Measurements from ENCODE around the gene SCRG1. TPM values are rescaled to one million over a fixed set of nuclear protein-coding genes. Genes with fewer than 3 reads are reported as not detected.

Gene SCRG1
- total RNA-seq = 3.1 TPM

GRCh38 chr4:173398779-173399415, at the start of gene SCRG1:
Gene SCRG1, minus strand, starts transcription at chr4:173399116. Its CDS starts 7,702 bp downstream, at chr4:173391414.

GRCh38 chr4:173370477-173371291, 28.2 kb downstream of the SCRG1 start, which contains the start of gene SAP30:
Gene SAP30, plus strand, starts transcription at chr4:173370954. Its CDS starts 229 bp downstream, at chr4:173371183.

Small RNA genes lying within 50 kb of the gene (small RNA-seq; reads per million reads assigned to genes)
- gene RNU6-1096P (ENCODE audit: low replicate concordance) = not detected

Other genes starting within 250 kb of the SCRG1 start
- 22.2 TPM for gene GALNT7, start 230.3 kb downstream of the SCRG1 start, total RNA-seq
- gene HMGB2, start 64.8 kb downstream of the SCRG1 start, total RNA-seq = 31.6 TPM
- 23.2 TPM for gene SAP30, start 28.2 kb downstream of the SCRG1 start, total RNA-seq
- not detected for gene HAND2, start 131.1 kb upstream of the SCRG1 start, total RNA-seq

All from parietal lobe (tissue), 2 donors.